WTC11 (cell line): Measurements from ENCODE around the gene PDK1. TPM values are rescaled to one million over a fixed set of nuclear protein-coding genes. Genes with fewer than 3 reads are reported as not detected.
"Not testable (repeated sequence)": the region's sequence is repeated elsewhere in the genome, so short reads cannot be mapped to it uniquely, and the experiment has no call there.

Experiments
- ATAC-seq: fragments of 200-7000 bp; cut with Tn5 transposase; 2 replicates; pipeline ENCODE4 v1.10.0; 2021; ENCODE audit warnings: mild to moderate bottlenecking, moderate library complexity
- CTCF ChIA-PET: fragments of 300-600 bp; sonication (Branson Sonifier 250); formaldehyde crosslinking; loops from one replicate; lab custom pipeline; 2021; ENCODE audit warnings: antibody characterized with exemption; lab: Charles Lee
- POLR2A ChIA-PET: fragments of 350-600 bp; sonication (Branson Sonifier 250); formaldehyde crosslinking; loops from one replicate; lab custom pipeline; 2021; ENCODE audit warnings: antibody characterized with exemption; lab: Charles Lee
- DNase-seq: peaks from one replicate; pipeline ENCODE4 v3.0.0; 2021; ENCODE audit warnings: low spot score
- H3K27ac Mint-ChIP-seq: 2 replicates; pipeline ENCODE4 v1.8.0; 2021; ENCODE audit warnings: mixed read lengths
- H3K27me3 Mint-ChIP-seq: 2 replicates; pipeline ENCODE4 v1.8.0; 2021; ENCODE audit warnings: low read depth, mild to moderate bottlenecking, moderate library complexity, mixed read lengths
- H3K36me3 Mint-ChIP-seq: 2 replicates; pipeline ENCODE4 v1.8.0; 2021; ENCODE audit warnings: mixed read lengths
- H3K4me1 Mint-ChIP-seq: 2 replicates; pipeline ENCODE4 v1.8.0; 2022; ENCODE audit warnings: mixed read lengths
- H3K4me3 Mint-ChIP-seq: 2 replicates; pipeline ENCODE4 v1.8.0; 2021; ENCODE audit warnings: mild to moderate bottlenecking, moderate library complexity, mixed read lengths
- H3K9me3 Mint-ChIP-seq: 2 replicates; pipeline ENCODE4 v1.8.0; 2021; ENCODE audit warnings: mixed read lengths
- E2F5 ChIP-seq: sonication (generic); formaldehyde crosslinking; IDR thresholded peaks from 2 replicates; pipeline ENCODE4 v1.8.1; 2022; ENCODE audit warnings: mild to moderate bottlenecking, moderate library complexity, missing genetic modification reagents
- ESRRA ChIP-seq: sonication (generic); formaldehyde crosslinking; IDR thresholded peaks from 2 replicates; pipeline ENCODE4 v1.8.1; 2022; ENCODE audit warnings: mild to moderate bottlenecking, missing genetic modification reagents, borderline replicate concordance
- ETV6 ChIP-seq: sonication (generic); formaldehyde crosslinking; IDR thresholded peaks from 2 replicates; pipeline ENCODE4 v1.8.1; 2022; ENCODE audit warnings: mild to moderate bottlenecking, missing genetic modification reagents
- FOXP4 ChIP-seq: sonication (generic); formaldehyde crosslinking; IDR thresholded peaks from 2 replicates; pipeline ENCODE4 v1.8.0; 2022; ENCODE audit warnings: mild to moderate bottlenecking, missing genetic modification reagents
- GABPB1 ChIP-seq: sonication (generic); formaldehyde crosslinking; IDR thresholded peaks from 2 replicates; pipeline ENCODE4 v1.8.1; 2023; ENCODE audit warnings: mild to moderate bottlenecking, missing genetic modification reagents
- HMGA2 ChIP-seq: fragments of 250-450 bp; sonication (Bioruptor Pico); IDR thresholded peaks from 2 replicates; pipeline ENCODE4 v1.4.0; 2021; ENCODE audit warnings: mild to moderate bottlenecking, moderate library complexity
- JAZF1 ChIP-seq: fragments of 250-450 bp; sonication (Bioruptor Pico); IDR thresholded peaks from 2 replicates; pipeline ENCODE4 v1.9.0; 2021; ENCODE audit warnings: moderate library complexity, mild to moderate bottlenecking, inconsistent platforms
- JUN ChIP-seq: sonication (generic); formaldehyde crosslinking; IDR thresholded peaks from 2 replicates; pipeline ENCODE4 v1.8.0; 2023; ENCODE audit warnings: mild to moderate bottlenecking, missing genetic modification reagents
- PRRX2 ChIP-seq: fragments of 250-450 bp; sonication (Bioruptor Pico); IDR thresholded peaks from 2 replicates; pipeline ENCODE4 v1.8.0; 2021; ENCODE audit warnings: mild to moderate bottlenecking
- RELA ChIP-seq: sonication (generic); formaldehyde crosslinking; IDR thresholded peaks from 2 replicates; pipeline ENCODE4 v1.8.1; 2022; ENCODE audit warnings: missing genetic modification reagents, mild to moderate bottlenecking, borderline replicate concordance
- TEAD4 ChIP-seq: sonication (generic); formaldehyde crosslinking; IDR thresholded peaks from 2 replicates; pipeline ENCODE4 v1.8.0; 2022; ENCODE audit warnings: mild to moderate bottlenecking, missing genetic modification reagents
- ZNF121 ChIP-seq: sonication (generic); formaldehyde crosslinking; IDR thresholded peaks from 2 replicates; pipeline ENCODE4 v1.8.0; 2023; ENCODE audit warnings: missing genetic modification reagents
- ZNF317 ChIP-seq: sonication (generic); formaldehyde crosslinking; IDR thresholded peaks from 2 replicates; pipeline ENCODE4 v1.8.1; 2023; ENCODE audit warnings: low read depth, mild to moderate bottlenecking, moderate library complexity, missing genetic modification reagents, borderline replicate concordance
- total RNA-seq: library from RNA; stranded (reverse); gene quantifications from 3 replicates; pipeline ENCODE4 v1.2.3, GENCODE V29; 2021
- TF ChIP-seq, protein P1 (sequence below): sonication (generic); formaldehyde crosslinking; IDR thresholded peaks from 2 replicates; pipeline ENCODE4 v1.8.1; 2022; ENCODE audit warnings: mild to moderate bottlenecking, missing genetic modification reagents, moderate library complexity, borderline replicate concordance
- TF ChIP-seq, protein P2 (sequence below): sonication (generic); formaldehyde crosslinking; IDR thresholded peaks from 2 replicates; pipeline ENCODE4 v1.8.0; 2022; ENCODE audit warnings: mild to moderate bottlenecking, missing genetic modification reagents
- TF ChIP-seq, protein P3 (sequence below): sonication (generic); formaldehyde crosslinking; IDR thresholded peaks from 2 replicates; pipeline ENCODE4 v1.8.0; 2023; ENCODE audit warnings: missing genetic modification reagents, mild to moderate bottlenecking, borderline replicate concordance
- TF ChIP-seq, protein P4 (sequence below): fragments of 250-450 bp; sonication (Bioruptor Pico); IDR thresholded peaks from 2 replicates; pipeline ENCODE4 v2.1.2; 2022; ENCODE audit warnings: mild to moderate bottlenecking, moderate library complexity
- TF ChIP-seq, protein P5 (sequence below): sonication (generic); formaldehyde crosslinking; IDR thresholded peaks from 2 replicates; pipeline ENCODE4 v1.8.0; 2023; ENCODE audit warnings: mild to moderate bottlenecking, missing genetic modification reagents

Gene PDK1
- total RNA-seq, 1 experiment from 2014 or later, result 22.9 TPM

DNA sequence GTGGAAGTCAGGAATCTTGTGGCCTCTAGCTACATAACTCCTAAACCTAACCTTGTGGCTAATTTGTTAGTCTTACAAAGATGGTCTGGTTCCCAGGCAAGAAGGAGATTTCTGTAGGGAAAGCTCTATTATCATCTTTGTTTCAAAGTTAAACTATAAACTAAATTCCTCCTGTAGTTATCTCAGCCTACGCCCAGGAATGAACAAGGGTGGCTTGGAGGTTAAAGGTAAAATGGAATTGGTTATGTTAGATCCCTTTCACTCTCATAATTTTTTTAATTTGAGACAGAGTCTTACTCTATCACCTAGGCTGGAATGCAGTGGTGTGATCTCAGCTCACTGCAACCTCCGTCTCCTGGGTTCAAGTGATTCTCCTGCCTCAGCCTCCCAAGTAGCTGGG is 24.6 kb upstream of the PDK1 start:
- Mint-ChIP-seq H3K27me3 (peaks cover 2% of the 10 kb centered on the region; the same call in 1 of the 2 replicates), H3K4me1 (peaks cover 36% of the 10 kb centered on the region), H3K9me3 (peaks cover 66% of the 10 kb centered on the region), H3K36me3 (peaks cover 66% of the 10 kb centered on the region), H3K27ac (no peak overlapping the region), H3K4me3 (no peak overlapping the region)
- ChIA-PET POLR2A (no interaction called here), CTCF (no interaction called here)
- no peak for DNase-seq
- TF ChIP-seq HMGA2 (no peak), E2F5 (no peak), ETV6 (CRISPR knock-in tag) (no peak)
- TF ChIP-seq, protein P1, sequence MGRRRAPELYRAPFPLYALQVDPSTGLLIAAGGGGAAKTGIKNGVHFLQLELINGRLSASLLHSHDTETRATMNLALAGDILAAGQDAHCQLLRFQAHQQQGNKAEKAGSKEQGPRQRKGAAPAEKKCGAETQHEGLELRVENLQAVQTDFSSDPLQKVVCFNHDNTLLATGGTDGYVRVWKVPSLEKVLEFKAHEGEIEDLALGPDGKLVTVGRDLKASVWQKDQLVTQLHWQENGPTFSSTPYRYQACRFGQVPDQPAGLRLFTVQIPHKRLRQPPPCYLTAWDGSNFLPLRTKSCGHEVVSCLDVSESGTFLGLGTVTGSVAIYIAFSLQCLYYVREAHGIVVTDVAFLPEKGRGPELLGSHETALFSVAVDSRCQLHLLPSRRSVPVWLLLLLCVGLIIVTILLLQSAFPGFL (CRISPR knock-in tag), result no peak
- TF ChIP-seq, protein P2, sequence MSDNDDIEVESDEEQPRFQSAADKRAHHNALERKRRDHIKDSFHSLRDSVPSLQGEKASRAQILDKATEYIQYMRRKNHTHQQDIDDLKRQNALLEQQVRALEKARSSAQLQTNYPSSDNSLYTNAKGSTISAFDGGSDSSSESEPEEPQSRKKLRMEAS (CRISPR knock-in tag), result no peak
- ATAC-seq, result no peak

- 0 out of 2 replicates have a peak, but pooled peaks have one; percentile 23 for TF ChIP-seq ZNF121 (CRISPR knock-in tag)
- ATAC-seq, H3K27me3 Mint-ChIP-seq, POLR2A ChIA-PET, H3K27ac Mint-ChIP-seq, DNase-seq, H3K4me3 Mint-ChIP-seq: not testable (repeated sequence)
- CTCF ChIA-PET, result interaction anchor here (3.0 kb wide), 1 partner anchor 142 kb away, joined by 11 read pairs; no protein-coding TSS in a partner anchor
- H3K36me3 Mint-ChIP-seq, result peaks cover 66% of the 10 kb centered on the region
- peaks cover 36% of the 10 kb centered on the region for H3K4me1 Mint-ChIP-seq
- peaks cover 65% of the 10 kb centered on the region for H3K9me3 Mint-ChIP-seq
Observed at GRCh38 chr2:172532461-172532860, 23.4 kb upstream of the PDK1 start.

DNA sequence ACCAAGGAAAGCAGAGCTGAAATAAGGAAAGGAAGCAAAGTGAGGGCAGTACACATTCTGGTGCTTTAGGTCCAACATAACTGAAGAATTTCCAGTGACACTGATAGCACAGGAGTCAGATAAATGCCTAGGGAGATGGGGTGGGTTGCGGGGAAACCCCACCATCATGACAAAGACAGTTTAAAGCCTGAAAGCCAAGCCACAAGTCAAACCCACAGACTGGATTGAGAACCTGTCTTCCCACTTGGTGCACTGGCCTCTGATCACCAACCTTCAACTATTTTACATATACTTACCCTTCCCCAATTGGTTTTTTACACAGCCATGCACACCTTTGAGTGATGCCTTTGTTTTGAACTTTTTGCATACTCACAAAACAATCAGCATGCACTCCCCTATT is 22.2 kb upstream of the PDK1 start:
- CTCF ChIA-PET, result interaction anchor here (3.0 kb wide), 1 partner anchor 140 kb away, joined by 11 read pairs; no protein-coding TSS in a partner anchor
- H3K4me1 Mint-ChIP-seq, result peaks cover 36% of the 10 kb centered on the region
- H3K4me3 Mint-ChIP-seq, result no peak overlapping the region
- H3K27me3 Mint-ChIP-seq, result peaks cover 8% of the 10 kb centered on the region; the same call in 1 of the 2 replicates
- TF ChIP-seq, protein P3, sequence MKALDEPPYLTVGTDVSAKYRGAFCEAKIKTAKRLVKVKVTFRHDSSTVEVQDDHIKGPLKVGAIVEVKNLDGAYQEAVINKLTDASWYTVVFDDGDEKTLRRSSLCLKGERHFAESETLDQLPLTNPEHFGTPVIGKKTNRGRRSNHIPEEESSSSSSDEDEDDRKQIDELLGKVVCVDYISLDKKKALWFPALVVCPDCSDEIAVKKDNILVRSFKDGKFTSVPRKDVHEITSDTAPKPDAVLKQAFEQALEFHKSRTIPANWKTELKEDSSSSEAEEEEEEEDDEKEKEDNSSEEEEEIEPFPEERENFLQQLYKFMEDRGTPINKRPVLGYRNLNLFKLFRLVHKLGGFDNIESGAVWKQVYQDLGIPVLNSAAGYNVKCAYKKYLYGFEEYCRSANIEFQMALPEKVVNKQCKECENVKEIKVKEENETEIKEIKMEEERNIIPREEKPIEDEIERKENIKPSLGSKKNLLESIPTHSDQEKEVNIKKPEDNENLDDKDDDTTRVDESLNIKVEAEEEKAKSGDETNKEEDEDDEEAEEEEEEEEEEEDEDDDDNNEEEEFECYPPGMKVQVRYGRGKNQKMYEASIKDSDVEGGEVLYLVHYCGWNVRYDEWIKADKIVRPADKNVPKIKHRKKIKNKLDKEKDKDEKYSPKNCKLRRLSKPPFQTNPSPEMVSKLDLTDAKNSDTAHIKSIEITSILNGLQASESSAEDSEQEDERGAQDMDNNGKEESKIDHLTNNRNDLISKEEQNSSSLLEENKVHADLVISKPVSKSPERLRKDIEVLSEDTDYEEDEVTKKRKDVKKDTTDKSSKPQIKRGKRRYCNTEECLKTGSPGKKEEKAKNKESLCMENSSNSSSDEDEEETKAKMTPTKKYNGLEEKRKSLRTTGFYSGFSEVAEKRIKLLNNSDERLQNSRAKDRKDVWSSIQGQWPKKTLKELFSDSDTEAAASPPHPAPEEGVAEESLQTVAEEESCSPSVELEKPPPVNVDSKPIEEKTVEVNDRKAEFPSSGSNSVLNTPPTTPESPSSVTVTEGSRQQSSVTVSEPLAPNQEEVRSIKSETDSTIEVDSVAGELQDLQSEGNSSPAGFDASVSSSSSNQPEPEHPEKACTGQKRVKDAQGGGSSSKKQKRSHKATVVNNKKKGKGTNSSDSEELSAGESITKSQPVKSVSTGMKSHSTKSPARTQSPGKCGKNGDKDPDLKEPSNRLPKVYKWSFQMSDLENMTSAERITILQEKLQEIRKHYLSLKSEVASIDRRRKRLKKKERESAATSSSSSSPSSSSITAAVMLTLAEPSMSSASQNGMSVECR (CRISPR knock-in tag), result no peak
- TF ChIP-seq, protein P4, sequence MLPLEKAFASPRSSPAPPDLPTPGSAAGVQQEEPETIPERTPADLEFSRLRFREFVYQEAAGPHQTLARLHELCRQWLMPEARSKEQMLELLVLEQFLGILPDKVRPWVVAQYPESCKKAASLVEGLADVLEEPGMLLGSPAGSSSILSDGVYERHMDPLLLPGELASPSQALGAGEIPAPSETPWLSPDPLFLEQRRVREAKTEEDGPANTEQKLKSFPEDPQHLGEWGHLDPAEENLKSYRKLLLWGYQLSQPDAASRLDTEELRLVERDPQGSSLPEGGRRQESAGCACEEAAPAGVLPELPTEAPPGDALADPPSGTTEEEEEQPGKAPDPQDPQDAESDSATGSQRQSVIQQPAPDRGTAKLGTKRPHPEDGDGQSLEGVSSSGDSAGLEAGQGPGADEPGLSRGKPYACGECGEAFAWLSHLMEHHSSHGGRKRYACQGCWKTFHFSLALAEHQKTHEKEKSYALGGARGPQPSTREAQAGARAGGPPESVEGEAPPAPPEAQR (CRISPR knock-in tag), result no peak
- TF ChIP-seq PRRX2 (CRISPR knock-in tag) (no peak), TEAD4 (CRISPR knock-in tag) (no peak), ZNF317 (CRISPR knock-in tag) (no peak), RELA (no peak), JAZF1 (CRISPR knock-in tag) (no peak), JUN (no peak), FOXP4 (CRISPR knock-in tag) (no peak), GABPB1 (no peak), ESRRA (CRISPR knock-in tag) (no peak)
- TF ChIP-seq, protein P5, sequence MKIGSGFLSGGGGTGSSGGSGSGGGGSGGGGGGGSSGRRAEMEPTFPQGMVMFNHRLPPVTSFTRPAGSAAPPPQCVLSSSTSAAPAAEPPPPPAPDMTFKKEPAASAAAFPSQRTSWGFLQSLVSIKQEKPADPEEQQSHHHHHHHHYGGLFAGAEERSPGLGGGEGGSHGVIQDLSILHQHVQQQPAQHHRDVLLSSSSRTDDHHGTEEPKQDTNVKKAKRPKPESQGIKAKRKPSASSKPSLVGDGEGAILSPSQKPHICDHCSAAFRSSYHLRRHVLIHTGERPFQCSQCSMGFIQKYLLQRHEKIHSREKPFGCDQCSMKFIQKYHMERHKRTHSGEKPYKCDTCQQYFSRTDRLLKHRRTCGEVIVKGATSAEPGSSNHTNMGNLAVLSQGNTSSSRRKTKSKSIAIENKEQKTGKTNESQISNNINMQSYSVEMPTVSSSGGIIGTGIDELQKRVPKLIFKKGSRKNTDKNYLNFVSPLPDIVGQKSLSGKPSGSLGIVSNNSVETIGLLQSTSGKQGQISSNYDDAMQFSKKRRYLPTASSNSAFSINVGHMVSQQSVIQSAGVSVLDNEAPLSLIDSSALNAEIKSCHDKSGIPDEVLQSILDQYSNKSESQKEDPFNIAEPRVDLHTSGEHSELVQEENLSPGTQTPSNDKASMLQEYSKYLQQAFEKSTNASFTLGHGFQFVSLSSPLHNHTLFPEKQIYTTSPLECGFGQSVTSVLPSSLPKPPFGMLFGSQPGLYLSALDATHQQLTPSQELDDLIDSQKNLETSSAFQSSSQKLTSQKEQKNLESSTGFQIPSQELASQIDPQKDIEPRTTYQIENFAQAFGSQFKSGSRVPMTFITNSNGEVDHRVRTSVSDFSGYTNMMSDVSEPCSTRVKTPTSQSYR, result no peak
- TF ChIP-seq, all 79 proteins: peak for 0
- Mint-ChIP-seq H3K36me3 (peaks cover 58% of the 10 kb centered on the region), H3K9me3 (peaks cover 53% of the 10 kb centered on the region), H3K27ac (peak overlapping the region; percentile 62; the same call in 1 of the 2 replicates)
- POLR2A ChIA-PET, result no interaction called here
- ATAC-seq (no peak; the same call in 1 of the 2 replicates), DNase-seq (no peak)
